GM10248 (cell line): Measurements from ENCODE around the gene OAT.

Source experiments
- CTCF ChIA-PET: fragments of 300-600 bp; sonication (Branson Sonifier 250); formaldehyde crosslinking; extraction: SDS; loops from one replicate; lab custom pipeline; 2021; ENCODE audit warnings: antibody characterized with exemption; lab: Yijun Ruan, JAX
- POLR2A ChIA-PET: fragments of 350-650 bp; sonication (Branson Sonifier 250); formaldehyde crosslinking; extraction: SDS; loops from one replicate; lab custom pipeline; 2020; ENCODE audit warnings: antibody characterized with exemption; lab: Yijun Ruan, JAX
- DNase-seq: peaks from one replicate; pipeline ENCODE4 v3.0.0; 2012; ENCODE audit errors: extremely low spot score
- CTCF ChIP-seq: IDR thresholded peaks from 2 replicates; pipeline ENCODE4 v1.5.1; 2012; ENCODE audit warnings: mild to moderate bottlenecking, low read depth; ENCODE audit errors: extremely low read depth, missing control alignments, control extremely low read depth

The OAT gene

GRCh38 chr10:124409696-124410095 lies 9.0 kb downstream of the OAT start:
- CTCF ChIA-PET = interaction anchor here (1.1 kb wide), 1 partner anchor 412 kb away, joined by 3 read pairs; no protein-coding TSS in a partner anchor
- POLR2A ChIA-PET = interaction anchor here (0.6 kb wide), 1 partner anchor 9 kb away, joined by 3 read pairs; no protein-coding TSS in a partner anchor
- no peak for DNase-seq
- no peak for TF ChIP-seq CTCF

- DNase-seq = no peak
- ChIA-PET POLR2A (no interaction called here), CTCF (interaction anchor here (1.0 to 1.1 kb wide), 2 partner anchors 19 to 414 kb away, joined by 3 to 6 read pairs; no protein-coding TSS in a partner anchor)
- no peak for TF ChIP-seq CTCF
Observed at GRCh38 chr10:124408357-124408756, 10.4 kb downstream of the OAT start.

- DNase-seq = no peak
- TF ChIP-seq CTCF = no peak
- ChIA-PET CTCF (interaction anchor here (1.1 kb wide), 1 partner anchor 413 kb away, joined by 3 read pairs; no protein-coding TSS in a partner anchor), POLR2A (no interaction called here)
Observed at GRCh38 chr10:124407456-124407855, 11.3 kb downstream of the OAT start.

GRCh38 chr10:124403548-124403947 lies 15.2 kb downstream of the OAT start:
- peak; percentile 70 for DNase-seq
- peak; percentile 68 for TF ChIP-seq CTCF
- CTCF ChIA-PET = interaction anchor here (0.7 to 4.3 kb wide), 19 partner anchors 9 to 851 kb away, joined by 3 to 32 read pairs (median 4); partner anchors contain the start of gene OAT
- POLR2A ChIA-PET = no interaction called here

- no peak for TF ChIP-seq CTCF
- POLR2A ChIA-PET = no interaction called here
- DNase-seq = no peak
- CTCF ChIA-PET = interaction anchor here (5.4 kb wide), 1 partner anchor 12 kb away, joined by 44 read pairs; no protein-coding TSS in a partner anchor
Observed at GRCh38 chr10:124402273-124402672, 16.4 kb downstream of the OAT start.

GRCh38 chr10:124401633-124402032 lies 17.1 kb downstream of the OAT start:
- TF ChIP-seq CTCF = no peak
- ChIA-PET CTCF (interaction anchor here (5.4 kb wide), 1 partner anchor 11 kb away, joined by 44 read pairs; no protein-coding TSS in a partner anchor), POLR2A (no interaction called here)
- DNase-seq = no peak
